ENCODE data around the gene OSBPL3.

Gene OSBPL3

GRCh38 chr7:24769014-24769830, 210.8 kb downstream of the OSBPL3 start:
- no peak for DNase-seq (ENCODE audit: extremely low read depth in 1 of 2, low read depth in 1 of 2)

DNA sequence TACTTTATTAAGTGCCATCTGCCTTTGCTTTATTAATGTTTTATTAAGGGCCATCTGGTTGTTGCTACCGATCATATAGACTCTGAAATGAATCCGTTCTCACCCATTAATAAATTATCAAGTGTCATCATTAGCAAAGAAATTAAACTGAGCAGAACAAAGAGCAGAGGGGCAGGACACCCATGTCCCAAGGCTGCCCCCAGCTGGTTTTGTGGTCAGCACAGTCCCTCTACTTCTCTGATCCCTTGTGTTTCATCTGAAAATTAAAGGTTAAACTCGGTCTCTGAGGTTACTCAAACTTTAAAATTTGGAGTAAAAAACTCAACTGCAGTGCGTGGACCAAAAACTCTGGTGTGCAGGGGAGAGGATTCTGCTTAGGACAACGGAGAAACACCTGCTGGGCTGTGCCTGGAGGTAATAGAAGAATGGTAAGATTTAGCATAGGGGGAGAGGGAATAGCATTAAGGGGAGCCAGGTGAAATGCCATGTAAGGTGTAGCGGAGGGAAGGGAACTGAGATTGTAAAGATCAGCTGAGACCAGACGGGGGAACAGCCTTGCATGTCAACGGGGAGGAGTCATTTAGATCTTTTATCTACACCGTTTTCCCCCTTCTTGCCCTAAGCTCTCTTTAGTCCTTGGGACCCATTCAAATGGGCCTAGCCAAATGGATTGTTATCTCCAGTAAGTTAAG, 212.0 kb downstream of the OSBPL3 start:
- no peak for DNase-seq (ENCODE audit: extremely low read depth in 1 of 2, low read depth in 1 of 2)

DNA sequence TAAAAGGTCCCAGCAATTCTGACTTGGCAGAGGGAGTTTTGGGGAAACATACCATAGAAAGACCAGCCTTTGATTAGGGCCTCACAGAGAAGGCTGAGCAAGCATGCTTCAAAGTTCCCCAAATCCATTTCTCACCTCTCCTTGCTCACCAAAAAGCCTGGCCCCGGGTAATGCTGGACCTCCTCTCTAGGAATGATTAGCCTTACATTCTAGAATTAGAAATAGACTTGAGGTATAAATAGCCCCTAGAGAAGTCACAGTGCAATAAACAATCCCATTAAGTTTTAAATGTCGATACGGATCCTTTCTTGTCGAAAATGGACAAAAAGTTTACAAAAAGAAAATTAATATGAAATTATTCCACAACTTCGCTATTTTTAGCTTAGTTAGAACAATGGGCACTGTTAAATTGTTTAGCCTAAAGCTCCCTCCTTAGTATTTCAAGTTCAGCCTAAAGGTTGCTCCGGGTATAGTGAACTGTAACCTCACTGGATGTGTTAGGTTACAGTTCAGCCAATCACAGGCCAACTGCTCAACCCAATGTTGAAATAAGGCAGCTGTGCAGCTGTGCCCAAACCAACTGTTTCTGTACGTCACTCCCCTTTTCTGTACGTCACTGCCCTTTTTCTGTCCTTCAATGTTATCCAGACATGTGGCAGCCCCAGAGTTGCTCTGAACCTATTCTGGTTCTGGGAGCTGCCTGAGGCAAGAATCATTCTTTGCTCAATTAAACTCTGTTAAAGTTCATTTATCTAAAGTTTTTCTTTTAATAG, 214.8 kb downstream of the OSBPL3 start:
- no peak for DNase-seq (ENCODE audit: extremely low read depth in 1 of 2, low read depth in 1 of 2)

DNA sequence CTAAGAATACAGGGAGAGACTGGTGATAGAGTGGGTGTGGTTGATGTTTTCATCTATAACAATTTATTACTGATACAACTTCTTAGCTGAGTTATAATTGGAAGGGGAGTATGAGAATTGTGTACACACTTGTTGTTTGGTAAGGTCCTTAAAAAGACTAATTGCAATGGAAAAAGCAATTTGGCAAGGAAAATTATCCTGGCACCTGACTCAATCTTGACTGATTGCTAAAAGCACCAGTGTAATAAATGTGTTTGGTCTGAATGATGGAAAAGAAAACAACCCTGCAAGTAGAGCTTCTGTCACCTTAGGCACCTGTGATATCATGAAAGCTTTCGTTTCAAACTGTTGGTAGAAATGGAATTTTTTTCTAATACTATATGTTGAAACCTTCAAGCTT, 216.0 kb downstream of the OSBPL3 start:
- no peak for DNase-seq (ENCODE audit: extremely low read depth in 1 of 2, low read depth in 1 of 2)

DNA sequence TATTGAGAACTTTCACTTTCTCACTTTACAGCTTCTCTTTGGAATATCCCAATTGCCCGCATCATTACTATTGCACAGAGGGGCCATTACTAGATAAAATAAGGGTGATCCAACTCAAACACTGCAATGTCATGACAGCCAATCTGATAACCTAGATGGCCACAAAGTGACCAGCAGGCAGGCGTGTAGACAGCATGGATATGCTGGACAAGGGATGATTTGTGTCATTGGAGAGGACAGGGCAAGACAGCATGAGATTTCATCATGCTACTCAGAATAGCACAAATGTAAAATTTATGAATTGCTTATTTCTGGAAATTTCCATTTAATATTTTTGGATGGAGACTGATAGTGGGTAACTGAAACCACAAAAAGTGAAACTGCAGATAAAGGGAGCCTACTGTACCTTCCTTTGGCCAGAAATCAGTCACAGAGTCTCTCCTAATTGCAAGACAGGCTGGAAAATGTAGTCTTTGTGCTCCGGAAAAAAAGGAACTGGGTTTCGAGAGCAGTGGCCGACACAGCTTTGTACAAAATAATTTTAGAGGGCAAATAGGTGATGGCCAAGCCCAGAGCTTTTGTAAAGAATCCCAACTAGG, 216.6 kb downstream of the OSBPL3 start:
- DNase-seq (ENCODE audit: extremely low read depth in 1 of 2, low read depth in 1 of 2) = no peak

- no peak for DNase-seq (ENCODE audit: extremely low read depth in 1 of 2, low read depth in 1 of 2)
Observed at GRCh38 chr7:24762771-24763170, 217.2 kb downstream of the OSBPL3 start.

DNA sequence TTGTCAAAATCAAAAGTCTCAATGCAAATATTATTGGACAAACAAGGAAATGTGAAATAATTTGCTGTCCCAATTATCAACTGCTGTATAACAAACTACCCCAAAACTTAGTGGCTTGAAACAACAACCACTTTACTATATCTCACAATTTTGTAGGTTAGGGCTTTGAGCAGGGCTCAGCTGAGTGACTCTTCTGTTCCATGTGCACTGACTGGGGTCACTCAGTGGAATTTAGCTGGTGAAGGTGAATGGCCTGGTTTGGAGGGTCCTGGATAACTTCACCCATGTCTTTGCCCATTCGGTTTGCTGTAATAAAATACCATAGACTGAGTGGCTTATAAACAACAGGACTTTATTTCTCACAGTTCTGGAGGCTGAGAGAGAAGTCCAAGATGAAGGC, 219.0 kb downstream of the OSBPL3 start:
- no peak for DNase-seq (ENCODE audit: extremely low read depth in 1 of 2, low read depth in 1 of 2)

DNA sequence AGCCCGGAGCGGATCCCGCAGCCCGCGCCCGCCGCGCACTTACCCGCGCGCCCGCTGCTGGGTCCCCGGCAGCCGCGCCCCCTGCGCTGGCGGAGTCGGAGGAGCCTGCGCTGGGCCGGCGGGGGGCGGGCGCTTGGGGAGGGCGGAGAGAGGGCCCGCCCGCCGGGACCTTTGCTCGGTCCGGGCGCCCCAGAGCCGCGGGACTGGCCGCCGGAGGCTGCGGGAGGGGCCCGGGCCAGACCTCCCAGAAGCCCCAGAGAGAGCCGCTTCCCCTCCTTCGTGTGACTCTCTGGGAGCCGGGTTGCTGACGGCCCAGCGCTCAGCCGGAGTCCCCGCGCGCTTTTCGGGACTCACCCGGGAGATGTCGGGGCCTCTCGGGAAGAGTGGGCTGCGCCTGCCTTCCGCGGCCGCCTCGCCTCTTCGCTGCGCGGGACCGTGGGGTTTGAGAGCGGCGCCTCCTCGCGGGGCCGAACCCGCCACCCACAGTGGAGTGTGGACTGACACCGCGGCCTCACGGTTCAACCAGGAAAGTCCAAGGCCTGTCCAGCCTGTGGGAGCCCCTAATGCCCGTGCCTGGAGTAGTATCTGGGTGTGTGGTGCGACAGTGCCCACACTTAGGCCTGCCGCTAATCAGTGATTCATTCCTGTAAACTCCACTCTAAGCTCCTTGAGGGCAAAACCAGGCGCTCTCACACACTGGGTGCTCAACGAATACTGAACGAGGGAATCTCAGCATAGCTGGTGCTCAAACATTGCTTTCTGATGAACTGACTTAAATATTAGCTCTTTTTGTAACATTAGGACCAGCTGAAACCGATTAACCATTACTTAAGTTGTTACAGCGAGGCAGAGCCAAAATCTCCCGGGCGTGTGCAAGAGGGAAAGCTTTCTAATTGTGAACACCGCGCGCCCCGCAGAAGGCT, 222.4 kb downstream of the OSBPL3 start, which contains the start of gene GSDME:
GSDME (minus strand) TSS at position 112 of the 923 bp plus-strand sequence. CDS start 7,690 bp downstream, outside the sequence.
- no peak for DNase-seq (ENCODE audit: extremely low read depth in 1 of 2, low read depth in 1 of 2)

- no peak for DNase-seq (ENCODE audit: extremely low read depth in 1 of 2, low read depth in 1 of 2)
Observed at GRCh38 chr7:24756545-24757352, 223.2 kb downstream of the OSBPL3 start.

DNA sequence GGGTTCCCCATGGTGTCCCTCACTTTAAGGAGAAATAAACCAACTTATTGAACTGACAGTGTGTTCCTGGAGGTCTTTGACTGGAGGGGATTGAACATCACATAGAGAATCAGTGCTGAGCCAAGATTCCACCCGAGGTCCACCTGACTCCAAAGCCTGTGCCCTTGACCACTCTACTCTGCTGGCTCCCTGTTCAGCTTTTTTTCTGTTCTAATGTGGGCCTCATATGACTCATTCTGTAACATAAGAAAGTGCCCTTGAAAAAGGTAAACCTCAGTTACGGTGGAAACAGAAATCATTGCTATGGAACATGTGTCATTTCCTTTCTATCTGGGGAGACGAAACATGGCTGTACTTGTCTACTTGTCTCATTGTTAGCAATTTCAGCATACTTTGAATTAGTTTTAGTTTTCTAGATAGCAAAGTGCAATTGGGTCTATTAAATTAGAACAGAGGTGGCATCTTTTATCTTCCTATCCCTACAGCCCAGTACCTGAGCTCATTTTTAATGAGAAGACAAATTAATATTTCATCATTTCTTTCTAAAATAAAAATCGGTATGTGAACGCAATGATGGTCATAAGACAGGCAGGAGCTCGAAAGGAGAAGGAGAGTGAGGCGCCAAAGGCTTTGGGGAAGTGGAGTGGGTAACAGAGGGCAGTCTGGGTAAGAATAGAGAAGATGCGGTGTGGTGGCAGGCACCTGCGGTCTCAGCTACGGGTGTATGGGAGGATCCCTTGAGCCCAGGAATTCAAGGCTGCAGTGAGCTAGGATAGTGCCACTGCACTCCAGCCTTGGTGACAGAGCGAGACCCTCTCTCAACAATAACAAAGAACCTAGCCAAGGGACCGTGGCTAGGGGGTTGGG, 224.2 kb downstream of the OSBPL3 start:
- no peak for DNase-seq (ENCODE audit: extremely low read depth in 1 of 2, low read depth in 1 of 2)

- DNase-seq (ENCODE audit: extremely low read depth in 1 of 2, low read depth in 1 of 2) = no peak
Observed at GRCh38 chr7:24754906-24755506, 225.0 kb downstream of the OSBPL3 start.

- no peak for DNase-seq (ENCODE audit: extremely low read depth in 1 of 2, low read depth in 1 of 2)
Observed at GRCh38 chr7:24752073-24752800, 227.7 kb downstream of the OSBPL3 start.

GRCh38 chr7:24751484-24751883, 228.5 kb downstream of the OSBPL3 start:
- DNase-seq (ENCODE audit: extremely low read depth in 1 of 2, low read depth in 1 of 2) = no peak

DNA sequence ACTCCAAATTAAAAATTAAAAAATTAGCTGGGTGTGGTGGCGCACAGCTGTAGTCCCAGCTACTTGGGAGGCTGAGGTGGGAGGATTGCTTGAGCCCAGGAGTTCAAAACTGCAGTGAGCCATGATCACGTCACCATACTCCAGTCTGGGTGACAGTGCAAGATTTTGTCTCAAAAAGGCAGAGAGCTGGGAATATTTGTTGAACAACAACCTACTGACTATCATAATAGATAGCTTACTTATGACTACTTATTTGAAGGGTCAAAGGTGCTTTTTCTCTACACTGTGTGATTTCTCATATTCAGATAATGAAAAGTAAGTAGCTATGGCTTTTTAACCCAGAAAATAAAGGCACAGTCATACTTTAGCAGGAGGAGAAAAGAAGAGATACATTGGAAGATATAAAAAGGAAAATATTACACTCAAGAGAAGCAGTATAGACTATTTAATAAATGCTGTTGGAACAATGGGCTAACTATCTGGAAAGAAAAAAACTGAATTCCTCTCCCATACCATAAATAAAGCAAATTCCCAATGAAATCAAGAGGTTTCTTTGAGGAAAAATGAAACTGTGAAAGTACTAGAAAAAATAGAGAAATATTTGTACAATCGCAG, 229.4 kb downstream of the OSBPL3 start:
- no peak for DNase-seq (ENCODE audit: extremely low read depth in 1 of 2, low read depth in 1 of 2)

- no peak for DNase-seq (ENCODE audit: extremely low read depth in 1 of 2, low read depth in 1 of 2)
Observed at GRCh38 chr7:24748521-24748920, 231.5 kb downstream of the OSBPL3 start.
